Measurements from ENCODE around the gene FRMD4B. TPM values are rescaled to one million over a fixed set of nuclear protein-coding genes. Genes with fewer than 3 reads are reported as not detected.

Gene FRMD4B
- total RNA-seq, 4 donors from 2014 or later = 9.3 to 54.5 (median 27.9) TPM

- H3K36me3 ChIP-seq = no peaks in the 10 kb centered on the region
- no peaks in the 10 kb centered on the region for H3K9me3 ChIP-seq
- no peak for TF ChIP-seq POLR2A (IDR thresholded peaks at IDR 0.05)
- TF ChIP-seq CTCF (IDR thresholded peaks at IDR 0.05) = no peak
- H3K27me3 ChIP-seq = no peaks in the 10 kb centered on the region
- no peak overlapping the region for H3K4me3 ChIP-seq
- H3K4me1 ChIP-seq = no peaks in the 10 kb centered on the region
- DNase-seq = no peak
- no peak overlapping the region for H3K27ac ChIP-seq
These were observed 40.5 kb upstream of the FRMD4B start for GRCh38 chr3:69426291-69426966.

GRCh38 chr3:69425249-69425648, 39.4 kb upstream of the FRMD4B start:
- TF ChIP-seq CTCF (IDR thresholded peaks at IDR 0.05) (peak in 4 of 6 experiments; percentile 42 to 57 (median 54)), POLR2A (IDR thresholded peaks at IDR 0.05) (no peak)
- DNase-seq = peak in 1 of 3 donors; percentile 47
- no peaks in the 10 kb centered on the region for H3K36me3 ChIP-seq
- no peak overlapping the region for H3K4me3 ChIP-seq
- no peak overlapping the region for H3K27ac ChIP-seq
- H3K9me3 ChIP-seq = no peaks in the 10 kb centered on the region
- H3K4me1 ChIP-seq = no peaks in the 10 kb centered on the region
- H3K27me3 ChIP-seq = no peaks in the 10 kb centered on the region

- TF ChIP-seq CTCF (IDR thresholded peaks at IDR 0.05) (no peak), POLR2A (IDR thresholded peaks at IDR 0.05) (no peak)
- Histone ChIP-seq H3K4me1 (no peaks in the 10 kb centered on the region), H3K4me3 (no peak overlapping the region), H3K36me3 (no peaks in the 10 kb centered on the region), H3K27ac (no peak overlapping the region), H3K27me3 (no peaks in the 10 kb centered on the region), H3K9me3 (no peaks in the 10 kb centered on the region)
- DNase-seq = no peak
These were observed 37.7 kb upstream of the FRMD4B start for GRCh38 chr3:69423463-69424155.

- Histone ChIP-seq H3K4me1 (no peaks in the 10 kb centered on the region), H3K36me3 (no peaks in the 10 kb centered on the region), H3K9me3 (no peaks in the 10 kb centered on the region), H3K27me3 (no peaks in the 10 kb centered on the region), H3K27ac (no peak overlapping the region), H3K4me3 (no peak overlapping the region)
- no peak for DNase-seq
- no peak for TF ChIP-seq POLR2A (IDR thresholded peaks at IDR 0.05)
- TF ChIP-seq CTCF (IDR thresholded peaks at IDR 0.05) = no peak
These were observed 36.9 kb upstream of the FRMD4B start for GRCh38 chr3:69422751-69423150.

GRCh38 chr3:69420781-69421520, 35.1 kb upstream of the FRMD4B start:
- no peaks in the 10 kb centered on the region for H3K9me3 ChIP-seq
- H3K36me3 ChIP-seq = no peaks in the 10 kb centered on the region
- no peaks in the 10 kb centered on the region for H3K4me1 ChIP-seq
- H3K27me3 ChIP-seq = no peaks in the 10 kb centered on the region
- no peak for DNase-seq
- no peak overlapping the region for H3K27ac ChIP-seq
- no peak for TF ChIP-seq CTCF (IDR thresholded peaks at IDR 0.05)
- TF ChIP-seq POLR2A (IDR thresholded peaks at IDR 0.05) = no peak
- no peak overlapping the region for H3K4me3 ChIP-seq
